ENCODE data around the gene NBAS.

- TF ChIP-seq POLR2A (IDR thresholded peaks at IDR 0.05) (no peak), CTCF (IDR thresholded peaks at IDR 0.05 in 4 of 5, conservative IDR thresholded peaks at IDR 0.05 in 1 of 5) (no peak)
These were observed 14.6 kb downstream of the NBAS start for GRCh38 chr2:15546297-15547098.
